MM.1S (cell line): ENCODE results near the gene CTSK.

Experiments
- EZH2phosphoT487 ChIP-seq: fragments of 300-600 bp; sonication (generic); IDR thresholded peaks from 2 replicates; pipeline ENCODE4 v1.6.1; 2018; ENCODE audit warnings: antibody characterized with exemption, low read length
- TF ChIP-seq, protein P1 (sequence below): fragments of 300-600 bp; sonication (generic); IDR thresholded peaks from 2 replicates; pipeline ENCODE4 v1.5.1; 2016; ENCODE audit warnings: antibody characterized with exemption, low read length, mixed read lengths

DNA sequence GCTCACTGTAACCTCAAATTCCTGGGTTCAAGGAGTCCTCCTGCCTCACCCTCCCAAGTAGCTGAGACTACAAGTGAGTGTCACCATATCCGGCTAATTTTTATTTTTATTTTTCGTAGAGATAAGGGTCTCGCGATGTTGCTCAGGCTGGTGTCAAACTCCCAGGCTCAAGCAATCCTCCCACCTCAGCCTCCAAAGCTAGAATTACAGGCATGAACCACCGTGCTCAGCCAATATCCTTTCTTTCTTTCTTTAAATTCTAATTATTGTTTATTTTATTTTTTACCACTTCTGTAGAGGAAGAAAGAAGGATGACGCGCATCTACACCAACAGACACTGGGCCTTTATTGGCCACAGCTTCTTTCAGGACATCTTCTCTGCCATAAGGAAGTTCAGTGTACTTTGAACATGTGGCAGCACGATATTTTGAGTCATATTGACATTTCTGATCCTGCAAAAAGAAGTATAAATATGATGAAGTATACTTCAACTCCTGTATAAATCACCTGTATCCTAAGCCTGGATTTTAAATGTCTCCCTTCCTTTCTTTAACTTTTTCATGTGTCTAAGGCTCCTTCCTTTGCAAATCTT is 58.2 kb downstream of the CTSK start:
- TF ChIP-seq, protein P1, sequence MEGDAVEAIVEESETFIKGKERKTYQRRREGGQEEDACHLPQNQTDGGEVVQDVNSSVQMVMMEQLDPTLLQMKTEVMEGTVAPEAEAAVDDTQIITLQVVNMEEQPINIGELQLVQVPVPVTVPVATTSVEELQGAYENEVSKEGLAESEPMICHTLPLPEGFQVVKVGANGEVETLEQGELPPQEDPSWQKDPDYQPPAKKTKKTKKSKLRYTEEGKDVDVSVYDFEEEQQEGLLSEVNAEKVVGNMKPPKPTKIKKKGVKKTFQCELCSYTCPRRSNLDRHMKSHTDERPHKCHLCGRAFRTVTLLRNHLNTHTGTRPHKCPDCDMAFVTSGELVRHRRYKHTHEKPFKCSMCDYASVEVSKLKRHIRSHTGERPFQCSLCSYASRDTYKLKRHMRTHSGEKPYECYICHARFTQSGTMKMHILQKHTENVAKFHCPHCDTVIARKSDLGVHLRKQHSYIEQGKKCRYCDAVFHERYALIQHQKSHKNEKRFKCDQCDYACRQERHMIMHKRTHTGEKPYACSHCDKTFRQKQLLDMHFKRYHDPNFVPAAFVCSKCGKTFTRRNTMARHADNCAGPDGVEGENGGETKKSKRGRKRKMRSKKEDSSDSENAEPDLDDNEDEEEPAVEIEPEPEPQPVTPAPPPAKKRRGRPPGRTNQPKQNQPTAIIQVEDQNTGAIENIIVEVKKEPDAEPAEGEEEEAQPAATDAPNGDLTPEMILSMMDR: no peak
- TF ChIP-seq EZH2phosphoT487: no peak
